ENCODE results near the gene ZBTB20.

GRCh38 chr3:114402838-114403237 is 744.2 kb downstream of the ZBTB20 start:
- no peak for TF ChIP-seq CTCF (IDR thresholded peaks at IDR 0.05)
- no peak for TF ChIP-seq POLR2A (IDR thresholded peaks at IDR 0.05)

Measured in thyroid gland (tissue), 4 donors.